IPS-15b (cell line): Measurements from ENCODE around the gene NUDCD3.

ENCODE experiments used
- H3K27me3 ChIP-seq: one replicate; pipeline ENCODE4 v1.6.1; 2013; ENCODE audit warnings: low read length; ENCODE audit not compliant: control insufficient read depth, insufficient read depth
- H3K36me3 ChIP-seq: one replicate; pipeline ENCODE4 v1.6.1; 2013; ENCODE audit warnings: low read length; ENCODE audit not compliant: control insufficient read depth, insufficient read depth
- H3K4me1 ChIP-seq: one replicate; pipeline ENCODE4 v1.6.1; 2013; ENCODE audit warnings: mild to moderate bottlenecking, low read length; ENCODE audit not compliant: control insufficient read depth, insufficient read depth
- H3K4me3 ChIP-seq: one replicate; pipeline ENCODE4 v1.5.1; 2013; ENCODE audit warnings: low read depth, low read length
- H3K9ac ChIP-seq: one replicate; pipeline ENCODE4 v1.6.1; 2013; ENCODE audit warnings: low read depth, mild to moderate bottlenecking, low read length
- H3K9me3 ChIP-seq: one replicate; pipeline ENCODE4 v1.6.1; 2013; ENCODE audit warnings: mild to moderate bottlenecking, low read length; ENCODE audit not compliant: control insufficient read depth, insufficient read depth

Gene NUDCD3

DNA sequence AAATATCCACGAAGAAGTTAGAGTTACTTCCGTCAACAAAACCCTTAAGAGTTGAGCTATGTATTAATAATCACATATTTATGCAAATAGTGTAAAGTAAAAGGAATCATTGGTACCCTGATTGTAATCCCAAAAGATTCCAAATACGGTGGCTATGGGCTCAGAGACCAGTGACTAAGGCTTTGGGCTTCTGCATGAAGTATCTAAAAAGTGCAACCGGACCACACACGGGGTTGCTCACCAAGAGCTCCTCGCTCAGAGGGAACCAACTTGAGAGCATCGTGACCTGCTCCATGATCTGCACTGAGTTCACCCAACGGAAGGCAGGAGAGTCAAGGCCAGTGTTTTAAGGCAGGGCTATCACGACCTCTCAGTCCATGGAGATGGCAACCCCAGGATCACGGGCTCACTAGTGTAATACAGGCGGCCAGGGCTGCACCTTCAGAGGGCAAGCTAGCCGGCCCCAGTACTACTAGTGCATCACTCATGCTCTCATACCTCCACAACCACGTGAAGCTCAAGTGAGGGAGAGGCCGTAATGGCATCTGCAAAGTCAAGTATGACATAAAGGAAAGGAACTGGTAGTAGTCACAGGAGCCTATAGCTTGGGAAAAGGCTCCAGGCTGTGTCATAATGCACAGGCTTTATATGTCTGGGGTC, 87.9 kb downstream of the NUDCD3 start:
- no peak overlapping the region for H3K9ac ChIP-seq
- H3K36me3 ChIP-seq, result peaks cover 5% of the 10 kb centered on the region

DNA sequence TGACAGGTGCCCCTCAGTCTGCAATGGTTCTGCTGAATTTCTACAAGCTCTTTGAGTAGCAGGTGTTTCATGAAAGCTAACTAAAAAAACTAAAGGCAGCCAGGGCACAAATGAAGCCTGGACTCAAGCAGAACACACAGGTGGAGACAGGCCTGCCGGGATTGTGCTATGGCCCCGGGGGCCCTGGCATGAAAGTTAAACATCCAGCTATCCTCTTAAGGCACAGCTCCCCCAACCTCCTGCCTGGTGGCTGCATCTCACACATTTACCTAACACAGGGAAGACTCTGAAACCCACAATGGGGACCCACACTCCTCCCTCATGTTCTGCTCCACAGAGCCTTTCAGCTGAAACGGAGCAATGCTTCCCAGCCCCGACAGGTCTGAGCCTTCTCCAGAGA, 88.8 kb downstream of the NUDCD3 start:
- Histone ChIP-seq H3K4me1 (peaks cover 2% of the 10 kb centered on the region), H3K9me3 (no peaks in the 10 kb centered on the region), H3K36me3 (peaks cover 5% of the 10 kb centered on the region), H3K27me3 (no peaks in the 10 kb centered on the region), H3K9ac (no peak overlapping the region), H3K4me3 (no peak overlapping the region)

More for the DNA sequence above, 87.9 kb downstream of the NUDCD3 start:
- Histone ChIP-seq H3K9me3 (no peaks in the 10 kb centered on the region), H3K4me1 (peaks cover 4% of the 10 kb centered on the region), H3K27me3 (no peaks in the 10 kb centered on the region), H3K4me3 (no peak overlapping the region)

DNA sequence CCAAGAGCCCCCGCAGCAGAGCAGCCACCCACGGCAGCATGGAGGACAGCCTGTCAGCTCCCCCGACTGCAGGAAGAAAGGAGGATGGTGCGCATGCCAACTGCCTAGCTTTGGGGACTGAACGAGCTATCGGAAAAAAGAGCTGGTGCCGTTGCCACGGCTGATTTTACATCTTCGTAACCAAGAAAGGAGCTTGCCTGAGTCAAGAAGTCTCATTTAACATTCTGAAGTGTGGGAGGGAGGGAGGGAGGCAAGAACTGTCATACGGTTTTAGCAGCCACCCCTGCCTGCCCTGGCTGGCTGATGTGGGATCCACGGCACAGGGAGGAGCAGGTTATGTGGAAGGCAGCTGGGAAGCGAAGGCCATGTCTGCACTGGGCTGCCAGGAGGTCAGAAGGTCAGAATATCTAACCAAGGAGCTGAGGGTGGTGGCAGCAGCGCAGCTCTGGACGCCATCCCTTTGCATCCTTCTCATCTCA, 90.4 kb downstream of the NUDCD3 start:
- Histone ChIP-seq H3K4me1 (no peaks in the 10 kb centered on the region), H3K27me3 (no peaks in the 10 kb centered on the region), H3K9me3 (no peaks in the 10 kb centered on the region), H3K36me3 (peaks cover 5% of the 10 kb centered on the region), H3K9ac (no peak overlapping the region), H3K4me3 (no peak overlapping the region)

DNA sequence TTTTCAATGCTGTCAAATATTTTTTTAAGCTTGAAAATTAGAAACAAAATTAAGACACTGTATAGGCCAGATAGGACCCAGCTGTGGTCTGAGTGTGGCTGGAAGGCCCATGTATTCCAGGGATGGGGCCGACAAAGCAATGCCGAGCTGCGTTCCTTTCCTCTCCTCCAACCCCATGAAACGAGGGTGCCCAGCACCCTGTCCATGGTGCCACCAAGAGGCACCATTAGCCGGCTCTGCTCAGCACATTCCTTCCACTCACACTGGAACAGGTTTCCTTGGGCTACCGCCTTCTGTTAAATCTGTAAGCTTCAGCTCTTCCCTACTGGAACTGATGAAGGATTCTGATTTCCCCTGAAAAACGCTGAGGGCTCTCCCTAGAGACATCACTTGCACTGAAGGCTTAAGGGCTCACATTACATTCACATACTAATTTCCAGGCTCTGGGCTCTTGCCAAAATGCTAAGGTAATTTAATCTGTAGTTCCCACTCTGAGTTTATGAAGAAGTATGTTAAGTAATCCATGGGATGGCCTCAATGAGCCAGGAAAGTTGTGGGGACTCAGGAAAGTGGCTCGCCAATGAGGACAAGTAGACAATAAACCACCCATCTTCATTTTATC, 91.4 kb downstream of the NUDCD3 start:
- Histone ChIP-seq H3K4me1 (no peaks in the 10 kb centered on the region), H3K27me3 (no peaks in the 10 kb centered on the region), H3K9ac (no peak overlapping the region), H3K36me3 (peaks cover 5% of the 10 kb centered on the region), H3K4me3 (no peak overlapping the region), H3K9me3 (no peaks in the 10 kb centered on the region)

DNA sequence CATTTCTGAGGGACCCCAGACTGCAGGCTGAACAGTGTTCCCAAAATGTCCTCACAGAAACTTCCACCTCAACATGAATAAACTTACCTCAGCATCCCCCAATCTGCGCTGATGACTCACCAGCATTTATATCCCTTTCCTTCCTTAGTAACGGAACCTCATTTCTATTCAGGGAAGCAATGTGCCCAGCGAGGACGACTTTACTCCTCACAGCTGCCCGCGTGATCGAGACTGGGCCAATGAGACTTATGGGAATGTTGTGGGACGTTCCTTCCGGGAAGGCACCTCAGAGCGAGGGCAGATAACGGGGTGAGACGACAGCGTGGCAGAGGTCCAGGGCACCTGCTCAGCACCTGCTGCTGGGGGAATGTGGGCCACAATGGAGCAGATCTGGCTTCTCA, 91.9 kb downstream of the NUDCD3 start:
- Histone ChIP-seq H3K4me3 (no peak overlapping the region), H3K27me3 (no peaks in the 10 kb centered on the region), H3K9me3 (no peaks in the 10 kb centered on the region), H3K4me1 (no peaks in the 10 kb centered on the region), H3K9ac (no peak overlapping the region), H3K36me3 (peaks cover 5% of the 10 kb centered on the region)

DNA sequence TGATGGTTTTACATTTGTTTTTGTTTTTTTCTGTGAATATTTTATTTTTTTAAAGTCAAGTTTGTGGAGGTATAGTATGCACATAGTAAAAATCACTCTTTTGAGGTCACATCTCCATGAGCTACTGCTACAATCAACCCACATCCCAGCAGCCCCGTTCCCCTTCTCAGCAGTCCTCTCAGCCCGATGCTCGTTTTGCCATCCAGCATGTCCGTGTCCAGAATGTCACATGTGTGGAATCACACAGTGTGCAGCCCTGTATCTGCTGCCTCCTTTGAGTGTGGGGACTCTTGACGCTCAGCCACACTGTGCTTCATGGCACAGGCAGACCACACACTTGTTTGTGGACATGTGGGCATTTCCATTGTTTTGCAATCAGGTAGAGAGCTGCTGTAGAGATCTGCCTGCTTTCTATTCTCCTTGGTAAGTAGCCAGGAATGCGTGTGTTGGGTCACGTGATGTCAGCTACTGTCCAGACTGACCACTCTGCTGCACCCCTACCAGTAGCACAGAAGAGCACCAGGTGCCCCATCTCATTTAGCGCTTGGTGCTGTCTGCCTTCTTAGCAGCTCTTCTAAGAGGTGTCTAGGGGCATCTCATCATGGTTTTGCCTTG, 93.4 kb downstream of the NUDCD3 start:
- Histone ChIP-seq H3K36me3 (peaks cover 6% of the 10 kb centered on the region), H3K9ac (no peak overlapping the region), H3K9me3 (no peaks in the 10 kb centered on the region), H3K27me3 (no peaks in the 10 kb centered on the region), H3K4me1 (no peaks in the 10 kb centered on the region), H3K4me3 (no peak overlapping the region)

DNA sequence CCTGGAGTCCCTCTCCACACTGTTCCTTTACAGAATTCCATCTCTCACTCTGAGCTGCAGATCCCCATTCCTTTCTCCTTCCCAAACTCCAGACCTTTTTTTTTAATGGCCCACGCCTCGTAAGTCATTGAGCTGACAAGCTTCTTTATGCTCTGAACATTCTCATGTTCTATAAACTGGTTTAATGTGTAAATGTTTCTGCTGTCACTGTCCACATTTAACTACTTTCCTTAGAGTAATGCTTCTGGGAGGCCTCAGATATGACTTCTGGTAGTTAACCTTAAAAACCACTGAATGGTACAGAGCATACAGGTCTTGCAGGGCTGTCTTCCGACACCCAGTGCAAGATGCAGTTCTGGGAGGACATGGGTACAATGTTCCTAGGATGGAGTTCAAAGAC, 94.0 kb downstream of the NUDCD3 start:
- no peak overlapping the region for H3K4me3 ChIP-seq
- H3K4me1 ChIP-seq, result no peaks in the 10 kb centered on the region
- H3K9ac ChIP-seq, result no peak overlapping the region
- no peaks in the 10 kb centered on the region for H3K27me3 ChIP-seq
- no peaks in the 10 kb centered on the region for H3K9me3 ChIP-seq
- peaks cover 6% of the 10 kb centered on the region for H3K36me3 ChIP-seq

DNA sequence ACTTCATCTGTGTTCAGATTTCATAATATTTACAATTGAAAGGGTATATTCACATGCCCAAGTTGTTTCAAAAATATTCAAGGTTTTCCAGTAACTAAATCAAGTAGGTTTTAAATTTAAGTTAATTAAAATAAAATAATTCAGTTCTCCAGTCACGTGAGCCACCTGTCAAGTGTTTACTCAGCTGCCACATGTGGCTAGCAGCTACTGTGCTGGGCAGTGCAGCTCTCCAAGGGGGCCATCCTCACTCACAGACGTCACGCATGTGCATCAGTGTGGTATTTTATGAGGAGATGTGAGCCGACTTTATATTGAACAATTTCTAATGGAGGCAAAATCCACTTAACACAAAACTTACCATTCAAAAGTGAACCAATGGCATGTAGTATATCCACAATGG, 95.4 kb downstream of the NUDCD3 start:
- Histone ChIP-seq H3K4me3 (no peak overlapping the region), H3K9me3 (no peaks in the 10 kb centered on the region), H3K4me1 (no peaks in the 10 kb centered on the region), H3K36me3 (peaks cover 11% of the 10 kb centered on the region), H3K27me3 (no peaks in the 10 kb centered on the region), H3K9ac (no peak overlapping the region)

DNA sequence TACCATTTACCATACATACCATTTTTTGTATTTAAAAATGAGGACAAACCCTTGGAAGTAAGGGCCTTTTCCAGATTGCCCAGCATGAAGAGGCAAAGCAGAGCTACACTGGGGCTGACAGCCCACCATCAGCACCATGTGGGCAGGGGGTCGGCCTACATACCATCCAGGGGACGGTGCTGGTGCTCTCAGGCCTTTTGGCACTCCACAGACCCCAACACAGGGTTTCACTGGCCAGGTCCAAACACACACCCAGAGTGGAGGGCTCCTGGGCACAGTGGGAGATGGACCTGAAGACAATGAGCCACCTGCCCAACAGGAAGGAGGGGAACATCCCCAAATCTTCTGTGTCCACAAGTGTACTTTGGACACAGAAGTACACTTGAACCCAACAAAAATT, 95.8 kb downstream of the NUDCD3 start:
- no peaks in the 10 kb centered on the region for H3K9me3 ChIP-seq
- peaks cover 11% of the 10 kb centered on the region for H3K36me3 ChIP-seq
- no peaks in the 10 kb centered on the region for H3K4me1 ChIP-seq
- H3K27me3 ChIP-seq, result no peaks in the 10 kb centered on the region
- H3K4me3 ChIP-seq, result no peak overlapping the region
- no peak overlapping the region for H3K9ac ChIP-seq

DNA sequence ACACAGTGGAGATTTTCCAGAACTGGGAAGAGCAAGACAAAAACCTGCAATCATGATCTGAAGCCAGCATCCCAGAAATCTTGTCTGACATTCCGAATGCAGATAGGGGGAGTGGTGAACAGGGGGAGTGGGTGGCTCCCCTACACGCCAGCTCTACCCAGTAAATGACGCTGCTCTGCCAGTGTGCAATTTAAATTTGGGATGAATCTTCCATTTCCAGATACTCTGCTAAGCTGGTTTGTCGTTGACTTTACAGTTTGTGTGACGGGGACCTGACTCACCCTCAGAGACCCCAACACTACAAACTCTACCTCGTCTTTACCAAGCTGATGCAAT, 96.4 kb downstream of the NUDCD3 start:
- Histone ChIP-seq H3K9me3 (no peaks in the 10 kb centered on the region), H3K4me3 (no peak overlapping the region), H3K4me1 (no peaks in the 10 kb centered on the region), H3K9ac (no peak overlapping the region), H3K36me3 (peaks cover 11% of the 10 kb centered on the region), H3K27me3 (no peaks in the 10 kb centered on the region)

DNA sequence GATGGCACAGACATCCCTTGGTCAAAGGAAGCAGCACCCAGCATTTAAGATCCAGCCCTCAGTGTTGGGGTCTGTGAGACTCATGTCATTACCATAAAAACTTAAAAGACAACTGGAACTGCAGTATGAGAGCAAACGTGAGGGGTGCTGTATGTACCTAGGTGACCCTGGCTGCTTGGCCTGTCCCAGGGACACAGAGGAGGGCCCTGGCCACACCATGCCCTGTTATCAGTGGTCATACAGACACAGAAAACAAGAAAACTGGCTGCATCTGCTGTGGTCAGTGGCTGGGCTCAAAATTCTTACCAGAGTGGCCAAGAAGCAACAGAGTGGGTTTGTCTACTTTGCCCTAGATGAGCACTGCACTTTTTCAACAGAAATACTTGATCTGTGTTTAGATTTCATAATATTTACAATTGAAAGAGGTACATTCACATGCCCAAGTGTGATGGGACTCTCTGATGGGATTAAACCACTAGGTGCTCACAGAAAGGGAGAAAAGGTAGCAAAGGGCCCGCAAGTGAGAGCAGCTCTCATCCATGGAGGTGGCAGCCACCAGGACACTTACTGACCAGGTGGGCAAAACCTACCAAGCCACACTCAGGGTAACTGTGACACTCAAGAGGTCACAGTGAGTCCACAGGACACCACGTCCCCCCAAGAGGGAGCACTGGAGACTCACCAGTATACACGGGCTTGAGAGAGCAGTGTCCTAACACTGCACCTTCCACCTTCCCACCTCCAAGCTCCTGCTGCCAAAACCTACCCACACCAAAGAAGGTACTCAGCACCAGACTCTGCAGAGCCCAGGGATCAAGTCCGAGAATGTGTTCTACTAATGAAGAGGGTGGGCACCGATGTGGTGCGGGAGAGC, 97.0 kb downstream of the NUDCD3 start:
- H3K27me3 ChIP-seq, result no peaks in the 10 kb centered on the region

More for the DNA sequence above, 97.0 kb downstream of the NUDCD3 start:
- Histone ChIP-seq H3K36me3 (peaks cover 17% of the 10 kb centered on the region), H3K4me1 (no peaks in the 10 kb centered on the region), H3K9me3 (no peaks in the 10 kb centered on the region), H3K9ac (no peak overlapping the region), H3K4me3 (no peak overlapping the region)
